ENCODE results near the gene LRRC61. TPM values are rescaled to one million over a fixed set of nuclear protein-coding genes. Genes with fewer than 3 reads are reported as not detected.
A peak's percentile ranks its signal among the peaks of the same experiment; 100 is the strongest.

Gene LRRC61
- total RNA-seq, 2 donors from 2014 or later = 4.6 to 10.2 TPM

DNA sequence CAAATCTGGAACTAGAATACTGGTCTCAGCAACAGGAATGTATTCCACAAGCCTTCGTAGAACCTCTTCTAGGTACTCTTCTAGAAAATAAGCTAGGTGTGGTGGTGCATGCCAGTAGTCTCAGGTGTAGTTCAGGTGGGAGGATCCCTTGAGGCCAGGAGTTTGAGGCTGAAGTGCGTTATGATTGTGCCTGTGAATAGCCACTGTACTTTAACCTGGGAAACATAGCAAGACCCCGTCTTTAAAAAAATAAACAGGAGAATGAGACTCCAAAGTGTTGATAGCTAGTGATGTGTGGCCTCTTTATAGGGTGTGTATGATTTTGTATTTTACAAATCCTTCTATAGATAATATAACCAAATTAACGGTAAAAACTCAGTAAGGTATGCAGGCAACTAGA, 54.5 kb downstream of the LRRC61 start:
- Histone ChIP-seq H3K27me3 (replicated peaks; ENCODE audit: insufficient read depth) (no peaks in the 10 kb centered on the region), H3K4me3 (no peak overlapping the region), H3K36me3 (peaks cover 16% of the 10 kb centered on the region), H3K9me3 (no peaks in the 10 kb centered on the region), H3K27ac (peak overlapping the region in 1 of 2 donors; percentile 72), H3K4me1 (ENCODE audit: control insufficient read depth in 1 of 2, low read depth in 2 of 2) (peaks cover 5 to 19% of the 10 kb centered on the region in 2 donors)
- DNase-seq (ENCODE audit: low spot score) = no peak
- ATAC-seq (ENCODE audit: insufficient number of reproducible peaks, low FRiP score, low read depth) = no peak
- TF ChIP-seq, protein P1, sequence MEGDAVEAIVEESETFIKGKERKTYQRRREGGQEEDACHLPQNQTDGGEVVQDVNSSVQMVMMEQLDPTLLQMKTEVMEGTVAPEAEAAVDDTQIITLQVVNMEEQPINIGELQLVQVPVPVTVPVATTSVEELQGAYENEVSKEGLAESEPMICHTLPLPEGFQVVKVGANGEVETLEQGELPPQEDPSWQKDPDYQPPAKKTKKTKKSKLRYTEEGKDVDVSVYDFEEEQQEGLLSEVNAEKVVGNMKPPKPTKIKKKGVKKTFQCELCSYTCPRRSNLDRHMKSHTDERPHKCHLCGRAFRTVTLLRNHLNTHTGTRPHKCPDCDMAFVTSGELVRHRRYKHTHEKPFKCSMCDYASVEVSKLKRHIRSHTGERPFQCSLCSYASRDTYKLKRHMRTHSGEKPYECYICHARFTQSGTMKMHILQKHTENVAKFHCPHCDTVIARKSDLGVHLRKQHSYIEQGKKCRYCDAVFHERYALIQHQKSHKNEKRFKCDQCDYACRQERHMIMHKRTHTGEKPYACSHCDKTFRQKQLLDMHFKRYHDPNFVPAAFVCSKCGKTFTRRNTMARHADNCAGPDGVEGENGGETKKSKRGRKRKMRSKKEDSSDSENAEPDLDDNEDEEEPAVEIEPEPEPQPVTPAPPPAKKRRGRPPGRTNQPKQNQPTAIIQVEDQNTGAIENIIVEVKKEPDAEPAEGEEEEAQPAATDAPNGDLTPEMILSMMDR (IDR thresholded peaks at IDR 0.05) = no peak

DNA sequence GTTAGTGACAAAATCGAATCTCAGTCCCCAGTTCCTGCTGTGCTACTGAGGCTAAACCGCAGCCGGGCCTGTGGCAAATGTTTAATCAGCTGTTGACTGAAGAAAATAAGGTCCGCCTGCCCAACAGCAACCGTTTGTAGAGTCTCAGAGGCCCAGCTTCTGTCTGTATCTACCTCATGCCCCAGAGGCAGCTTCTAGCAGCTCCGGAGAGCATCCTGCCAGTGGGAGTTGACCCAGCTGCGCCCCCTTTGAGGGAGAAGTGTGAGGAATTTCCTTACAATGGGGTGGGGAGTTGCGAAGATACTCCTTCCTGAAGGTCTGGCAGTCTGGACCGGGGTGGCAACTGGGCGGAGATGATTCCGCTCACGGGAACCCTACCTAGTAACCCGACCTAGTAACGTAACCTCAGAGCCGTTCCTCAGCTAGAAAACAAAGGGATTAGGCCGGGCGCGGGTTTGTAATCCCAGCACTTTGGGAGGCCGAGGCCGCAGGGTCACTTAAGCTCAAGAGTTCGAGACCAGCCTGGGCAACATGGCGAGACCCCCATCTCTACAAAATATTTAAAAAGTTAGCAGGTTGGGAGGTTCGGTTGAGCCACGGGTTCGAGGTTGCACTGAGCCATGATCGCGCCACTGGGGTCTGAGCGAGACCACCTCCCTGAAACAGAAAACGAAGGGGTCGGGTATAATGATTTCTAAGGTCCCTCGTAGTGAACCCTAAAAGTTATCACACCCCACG, 55.1 kb downstream of the LRRC61 start:
- Histone ChIP-seq H3K36me3 (peaks cover 10% of the 10 kb centered on the region), H3K9me3 (no peaks in the 10 kb centered on the region), H3K27me3 (replicated peaks; ENCODE audit: insufficient read depth) (no peaks in the 10 kb centered on the region), H3K4me3 (peak overlapping the region; percentile 77), H3K27ac (peak overlapping the region; percentile 72 to 79), H3K4me1 (ENCODE audit: control insufficient read depth in 1 of 2, low read depth in 2 of 2) (peaks cover 5 to 14% of the 10 kb centered on the region in 2 donors)
- TF ChIP-seq, protein P1 (IDR thresholded peaks at IDR 0.05) = no peak
- DNase-seq (ENCODE audit: low spot score) (no peak), ATAC-seq (ENCODE audit: insufficient number of reproducible peaks, low FRiP score, low read depth) (no peak)

DNA sequence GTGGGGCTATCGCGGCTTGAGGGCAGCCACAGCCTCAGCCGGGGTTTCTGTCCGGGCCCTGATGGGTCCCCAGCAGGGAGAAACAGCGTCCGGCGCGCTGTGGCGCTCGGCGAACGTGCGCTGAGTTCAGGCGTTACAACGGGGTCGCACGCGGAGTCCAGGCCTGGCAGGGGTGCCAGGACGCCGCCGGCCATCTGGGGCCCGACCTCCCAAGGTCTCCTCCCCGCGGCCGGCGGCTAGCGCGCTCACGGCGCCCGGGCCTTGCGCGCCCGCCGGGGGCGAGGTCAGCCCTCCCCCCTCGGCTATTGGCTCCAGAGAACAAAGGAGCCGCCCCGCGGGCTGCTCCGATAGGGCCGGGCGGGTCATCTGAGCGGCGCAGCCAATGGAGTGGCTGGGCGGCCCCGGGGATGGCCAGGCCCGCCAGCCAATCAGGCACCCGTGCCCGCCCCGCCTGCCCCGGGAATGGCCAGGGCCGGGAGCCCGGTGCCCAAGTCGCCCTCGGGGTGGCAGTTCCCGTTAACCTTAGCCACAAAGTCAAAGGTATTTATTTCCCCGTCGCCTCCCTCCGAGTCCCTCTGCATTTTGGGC, 55.8 kb downstream of the LRRC61 start, which contains the start of gene ZNF775:
TSS of gene ZNF775 (plus strand) at position 478 of the 588 bp plus-strand sequence. CDS start 9,141 bp downstream, outside the sequence.
- Histone ChIP-seq H3K9me3 (no peaks in the 10 kb centered on the region), H3K4me1 (ENCODE audit: control insufficient read depth in 1 of 2, low read depth in 2 of 2) (peaks cover 5 to 13% of the 10 kb centered on the region in 2 donors), H3K36me3 (peaks cover 5% of the 10 kb centered on the region), H3K27ac (peak within 1 kb of the TSS; percentile 72 to 84), H3K27me3 (replicated peaks; ENCODE audit: insufficient read depth) (no peaks in the 10 kb centered on the region), H3K4me3 (peak within 1 kb of the TSS; percentile 77)
- ATAC-seq (ENCODE audit: insufficient number of reproducible peaks, low FRiP score, low read depth) (peak; percentile 88), DNase-seq (ENCODE audit: low spot score) (peak; percentile 84)
- TF ChIP-seq, protein P1 (IDR thresholded peaks at IDR 0.05) = no peak

DNA sequence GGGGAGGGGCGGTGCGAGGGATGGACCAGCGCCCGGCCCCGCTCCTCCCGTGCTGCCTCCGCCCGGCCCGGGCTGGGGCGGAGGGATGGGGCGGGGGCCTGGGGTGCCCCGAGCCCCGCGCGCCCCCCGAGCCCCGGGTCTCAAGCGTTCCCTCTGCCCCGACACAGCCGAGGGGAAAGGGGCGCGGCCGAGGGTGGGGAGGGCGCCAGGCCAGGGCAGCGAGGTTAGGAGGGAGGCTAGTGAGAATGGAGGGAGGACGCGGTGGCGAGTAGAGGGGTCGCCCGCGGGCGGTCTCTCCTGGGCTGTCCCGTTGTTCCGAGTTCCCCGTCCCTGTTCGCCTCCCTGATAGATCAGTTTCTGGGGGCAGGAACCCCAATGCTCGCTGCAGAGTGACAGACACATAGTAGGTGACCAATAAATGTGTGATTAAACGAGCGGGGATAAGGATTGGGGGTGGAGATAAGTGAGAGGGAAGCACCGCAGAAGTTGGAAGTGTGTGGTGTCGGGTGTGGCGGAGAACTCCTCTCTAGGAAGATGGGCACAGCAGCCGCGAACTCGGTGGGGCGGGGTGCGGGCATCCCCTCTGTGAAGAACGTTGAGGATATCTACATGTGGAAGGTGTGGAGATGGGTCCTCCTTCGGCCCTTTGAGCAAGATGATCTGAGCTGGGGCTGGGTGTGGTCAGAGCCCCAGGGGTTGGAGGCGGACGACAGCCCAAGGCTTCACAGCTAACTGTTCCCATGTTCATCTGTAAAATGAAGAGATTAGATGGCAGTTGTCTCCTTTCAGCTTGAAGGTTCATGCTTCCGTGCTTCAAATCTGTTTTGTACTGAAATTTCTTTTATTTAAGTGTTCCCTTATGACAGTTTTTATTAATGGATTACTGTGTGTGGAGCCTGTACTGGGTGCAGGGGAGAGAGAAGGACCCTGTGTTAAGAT, 56.6 kb downstream of the LRRC61 start:
- Histone ChIP-seq H3K27me3 (replicated peaks; ENCODE audit: insufficient read depth) (no peaks in the 10 kb centered on the region), H3K4me3 (peak overlapping the region; percentile 77), H3K27ac (peak overlapping the region; percentile 72 to 84), H3K36me3 (peaks cover under 1% of the 10 kb centered on the region), H3K9me3 (no peaks in the 10 kb centered on the region), H3K4me1 (ENCODE audit: control insufficient read depth in 1 of 2, low read depth in 2 of 2) (peaks cover 5 to 13% of the 10 kb centered on the region in 2 donors)
- DNase-seq (ENCODE audit: low spot score) = no peak
- TF ChIP-seq, protein P1 (IDR thresholded peaks at IDR 0.05) = no peak
- ATAC-seq (ENCODE audit: insufficient number of reproducible peaks, low FRiP score, low read depth) = peak; percentile 42

Data from thoracic aorta (tissue), 2 donors.